Lung (tissue), 12 donors: ENCODE data around the gene SCUBE3. TPM values are rescaled to one million over a fixed set of nuclear protein-coding genes. Genes with fewer than 3 reads are reported as not detected.

ENCODE experiments used
- ATAC-seq: fragments of 200-7000 bp; cut with Tn5 transposase; one replicate; pipeline ENCODE4 v1.9.1; 2020; ENCODE audit warnings: moderate number of reproducible peaks; ENCODE audit not compliant: insufficient read depth, low FRiP score
- DNase-seq, 3 donors: peaks; one replicate each; pipeline ENCODE4 v3.0.0-alpha.2; 2013 to 2017
- H3K27ac ChIP-seq, 2 donors: one replicate each; pipeline ENCODE4 v1.5.1; 2013; ENCODE audit warnings: mild to moderate bottlenecking in 2 of 2, moderate library complexity in 2 of 2, control low read depth in 1 of 2, inconsistent platforms in 1 of 2, low read depth in 1 of 2, low read length in 1 of 2
- H3K27me3 ChIP-seq, 3 donors: one replicate each; pipeline ENCODE4 v1.5.1; 2013; ENCODE audit warnings: low read length in 2 of 3; ENCODE audit not compliant: control insufficient read depth in 3 of 3, insufficient read depth in 3 of 3
- H3K36me3 ChIP-seq, 4 donors: one replicate each; pipeline ENCODE4 v1.5.1; 2013; ENCODE audit warnings: low read length in 4 of 4, mild to moderate bottlenecking in 1 of 4, moderate library complexity in 1 of 4; ENCODE audit not compliant: control insufficient read depth in 4 of 4, insufficient read depth in 4 of 4
- H3K4me1 ChIP-seq, 5 donors: one replicate each; pipeline ENCODE4 v1.5.1; 2013; ENCODE audit warnings: low read length in 5 of 5, mild to moderate bottlenecking in 2 of 5, moderate library complexity in 1 of 5; ENCODE audit not compliant: control insufficient read depth in 5 of 5, insufficient read depth in 5 of 5
- H3K4me3 ChIP-seq: one replicate; pipeline ENCODE4 v1.5.1; 2013; ENCODE audit warnings: mild to moderate bottlenecking, control low read depth, moderate library complexity
- H3K9ac ChIP-seq, 2 donors: one replicate each; pipeline ENCODE4 v1.5.1; 2013; ENCODE audit warnings: low read length in 2 of 2, control low read depth in 1 of 2; ENCODE audit not compliant: insufficient read depth in 1 of 2
- H3K9me3 ChIP-seq, 4 donors: one replicate each; pipeline ENCODE4 v1.5.1; 2013; ENCODE audit warnings: low read length in 3 of 4, mild to moderate bottlenecking in 1 of 4, moderate library complexity in 1 of 4; ENCODE audit not compliant: control insufficient read depth in 4 of 4, insufficient read depth in 3 of 4
- WGBS, 2 donors: extraction: QIAGEN DNeasy Blood & Tissue Kit; methylation state at CpG; one replicate each; pipeline ENCODE4 v1.1.7; 2013; 5-methylcytosine and 5-hydroxymethylcytosine counted together
- polyA plus RNA-seq, 2 donors: library from polyadenylated mRNA; stranded (reverse); fragments of 200-250 nt; gene quantifications; one replicate each; pipeline ENCODE4 v1.2.1, GENCODE V29; 2013
- total RNA-seq, 2 donors: library from RNA; depleted of rRNA in 1 of 2; stranded (reverse); fragments of >200 nt in 1 of 2; gene quantifications; one replicate each; pipeline ENCODE4 v1.2.1, GENCODE V29; 2014 to 2021
- TF ChIP-seq, protein P1 (sequence below): IDR thresholded peaks from 2 replicates; pipeline ENCODE4 v1.5.1; 2012; ENCODE audit warnings: mild to moderate bottlenecking; ENCODE audit errors: control extremely low read depth, extremely low read depth
- donor health status: control.
- donor health status: control.
- donor health status: Bipolar disorder and iron deficiency.
- donor health status: healthy.
- donor health status: DM: yes; HTN: yes; CAD: no.

The SCUBE3 gene
- total and polyA plus RNA-seq, 4 donors = 0.02 to 2.1 (median 0.92) TPM

GRCh38 chr6:35258336-35258735 is 44.6 kb downstream of the SCUBE3 start:
- Histone ChIP-seq H3K9ac (peak overlapping the region; percentile 89 to 94), H3K4me3 (peak overlapping the region; percentile 20), H3K27me3 (no peaks in the 10 kb centered on the region), H3K4me1 (peaks cover 0 to 22% (median 4%) of the 10 kb centered on the region in 5 donors), H3K27ac (peak overlapping the region in 1 of 2 donors; percentile 53), H3K9me3 (no peaks in the 10 kb centered on the region), H3K36me3 (peaks cover 0 to 3% (median 1%) of the 10 kb centered on the region in 4 donors)
- ATAC-seq = no peak
- 52 to 53% methylated on average over 7 of the region's 7 CpGs for WGBS, 2 donors
- TF ChIP-seq, protein P1, sequence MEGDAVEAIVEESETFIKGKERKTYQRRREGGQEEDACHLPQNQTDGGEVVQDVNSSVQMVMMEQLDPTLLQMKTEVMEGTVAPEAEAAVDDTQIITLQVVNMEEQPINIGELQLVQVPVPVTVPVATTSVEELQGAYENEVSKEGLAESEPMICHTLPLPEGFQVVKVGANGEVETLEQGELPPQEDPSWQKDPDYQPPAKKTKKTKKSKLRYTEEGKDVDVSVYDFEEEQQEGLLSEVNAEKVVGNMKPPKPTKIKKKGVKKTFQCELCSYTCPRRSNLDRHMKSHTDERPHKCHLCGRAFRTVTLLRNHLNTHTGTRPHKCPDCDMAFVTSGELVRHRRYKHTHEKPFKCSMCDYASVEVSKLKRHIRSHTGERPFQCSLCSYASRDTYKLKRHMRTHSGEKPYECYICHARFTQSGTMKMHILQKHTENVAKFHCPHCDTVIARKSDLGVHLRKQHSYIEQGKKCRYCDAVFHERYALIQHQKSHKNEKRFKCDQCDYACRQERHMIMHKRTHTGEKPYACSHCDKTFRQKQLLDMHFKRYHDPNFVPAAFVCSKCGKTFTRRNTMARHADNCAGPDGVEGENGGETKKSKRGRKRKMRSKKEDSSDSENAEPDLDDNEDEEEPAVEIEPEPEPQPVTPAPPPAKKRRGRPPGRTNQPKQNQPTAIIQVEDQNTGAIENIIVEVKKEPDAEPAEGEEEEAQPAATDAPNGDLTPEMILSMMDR = no peak
- no peak for DNase-seq

GRCh38 chr6:35258858-35259193 is 45.1 kb downstream of the SCUBE3 start:
- Histone ChIP-seq H3K9me3 (no peaks in the 10 kb centered on the region), H3K27me3 (no peaks in the 10 kb centered on the region), H3K9ac (peak overlapping the region; percentile 89 to 94), H3K36me3 (peaks cover 0 to under 1% (median 0%) of the 10 kb centered on the region in 4 donors), H3K27ac (peak overlapping the region; percentile 53 to 98), H3K4me1 (peaks cover 0 to 23% (median 4%) of the 10 kb centered on the region in 5 donors), H3K4me3 (peak overlapping the region; percentile 84)
- 0 to 1% methylated on average over 20 of the region's 20 CpGs for WGBS, 2 donors
- ATAC-seq (no peak), DNase-seq (peak in 2 of 3 donors; percentile 60)
- TF ChIP-seq, protein P1 = no peak

GRCh38 chr6:35259194-35259947 is 45.6 kb downstream of the SCUBE3 start, which contains the start of gene ZNF76:
Gene ZNF76 (plus strand): TSS chr6:35259735. CDS start chr6:35281152, 21,417 bp downstream.
- TF ChIP-seq, protein P1 = no peak
- Histone ChIP-seq H3K9me3 (no peaks in the 10 kb centered on the region), H3K9ac (peak within 1 kb of the TSS; percentile 89 to 94), H3K4me1 (peaks cover 0 to 23% (median 4%) of the 10 kb centered on the region in 5 donors), H3K27me3 (no peaks in the 10 kb centered on the region), H3K36me3 (no peaks in the 10 kb centered on the region), H3K4me3 (peak within 1 kb of the TSS; percentile 84), H3K27ac (peak within 1 kb of the TSS; percentile 94 to 98)
- DNase-seq (peak; percentile 98), ATAC-seq (peak; percentile 91)
- 0 to 1% methylated on average over 72 to 82 of the region's 82 CpGs for WGBS, 2 donors
